ENCODE data around the gene TOM1L1. TPM values are rescaled to one million over a fixed set of nuclear protein-coding genes. Genes with fewer than 3 reads are reported as not detected.

The TOM1L1 gene
- total RNA-seq, 4 donors from 2014 or later = 40.2 to 54.6 (median 50.5) TPM

- Histone ChIP-seq H3K9me3 (peaks cover 3% of the 10 kb centered on the region), H3K4me1 (no peaks in the 10 kb centered on the region), H3K27me3 (no peaks in the 10 kb centered on the region), H3K4me3 (no peak overlapping the region), H3K27ac (no peak overlapping the region), H3K36me3 (peaks cover 33% of the 10 kb centered on the region)
- DNase-seq (ENCODE audit: low spot score in 2 of 2) = no peak
- TF ChIP-seq CTCF (IDR thresholded peaks at IDR 0.05) = no peak
- no peak for TF ChIP-seq EP300 (IDR thresholded peaks at IDR 0.05)
- TF ChIP-seq POLR2AphosphoS5 (IDR thresholded peaks at IDR 0.05) = no peak
- TF ChIP-seq POLR2A (IDR thresholded peaks at IDR 0.05) = no peak
Observed at GRCh38 chr17:54919425-54919824, 18.8 kb downstream of the TOM1L1 start.

DNA sequence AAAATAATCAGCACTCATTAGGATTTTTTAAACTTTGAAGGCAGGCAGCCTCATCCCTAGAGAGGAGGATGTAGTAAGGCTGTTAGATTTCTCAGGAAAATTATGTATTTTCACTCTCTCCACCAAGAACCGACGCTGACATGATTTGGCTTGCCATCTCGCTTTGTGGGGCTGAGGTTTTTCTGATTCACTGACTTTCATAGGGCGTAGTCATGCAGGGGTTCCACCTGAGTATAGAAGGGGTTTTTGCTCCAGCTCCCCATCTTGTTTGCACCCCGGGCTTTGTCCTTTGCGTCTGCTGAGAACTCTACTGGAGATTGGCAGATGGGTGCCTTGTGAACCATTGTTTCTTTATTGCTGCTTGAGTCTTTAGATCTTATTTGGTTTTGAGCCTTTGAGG lies 20.2 kb downstream of the TOM1L1 start:
- no peak for TF ChIP-seq CTCF (IDR thresholded peaks at IDR 0.05)
- no peak for TF ChIP-seq EP300 (IDR thresholded peaks at IDR 0.05)
- no peak for TF ChIP-seq POLR2A (IDR thresholded peaks at IDR 0.05)
- no peak for TF ChIP-seq POLR2AphosphoS5 (IDR thresholded peaks at IDR 0.05)
- Histone ChIP-seq H3K4me1 (no peaks in the 10 kb centered on the region), H3K9me3 (peaks cover 3% of the 10 kb centered on the region), H3K36me3 (peaks cover 23% of the 10 kb centered on the region), H3K27ac (no peak overlapping the region), H3K4me3 (no peak overlapping the region), H3K27me3 (no peaks in the 10 kb centered on the region)
- no peak for DNase-seq (ENCODE audit: low spot score in 2 of 2)
- WGBS = 89% methylated on average over 6 of the region's 6 CpGs

GRCh38 chr17:54924405-54924804 lies 23.8 kb downstream of the TOM1L1 start:
- H3K9me3 ChIP-seq = no peaks in the 10 kb centered on the region
- no peak for DNase-seq (ENCODE audit: low spot score in 2 of 2)
- H3K27me3 ChIP-seq = no peaks in the 10 kb centered on the region
- WGBS = 93% methylated on average over 5 of the region's 5 CpGs
- no peak overlapping the region for H3K27ac ChIP-seq
- peaks cover 9% of the 10 kb centered on the region for H3K36me3 ChIP-seq
- H3K4me3 ChIP-seq = no peak overlapping the region
- TF ChIP-seq CTCF (IDR thresholded peaks at IDR 0.05) (no peak), POLR2AphosphoS5 (IDR thresholded peaks at IDR 0.05) (no peak), POLR2A (IDR thresholded peaks at IDR 0.05) (no peak), EP300 (IDR thresholded peaks at IDR 0.05) (no peak)
- no peaks in the 10 kb centered on the region for H3K4me1 ChIP-seq

GRCh38 chr17:54927525-54927924 lies 26.9 kb downstream of the TOM1L1 start:
- no peaks in the 10 kb centered on the region for H3K4me1 ChIP-seq
- no peaks in the 10 kb centered on the region for H3K9me3 ChIP-seq
- no peak overlapping the region for H3K27ac ChIP-seq
- H3K27me3 ChIP-seq = no peaks in the 10 kb centered on the region
- no peak overlapping the region for H3K4me3 ChIP-seq
- no peak for DNase-seq (ENCODE audit: low spot score in 2 of 2)
- H3K36me3 ChIP-seq = peaks cover 14% of the 10 kb centered on the region
- 77% methylated on average over 3 of the region's 3 CpGs for WGBS
- TF ChIP-seq CTCF (IDR thresholded peaks at IDR 0.05) = no peak
- no peak for TF ChIP-seq POLR2A (IDR thresholded peaks at IDR 0.05)

- H3K27ac ChIP-seq = no peak overlapping the region
- H3K9me3 ChIP-seq = no peaks in the 10 kb centered on the region
- DNase-seq (ENCODE audit: low spot score in 2 of 2) = no peak
- H3K36me3 ChIP-seq = peaks cover 35% of the 10 kb centered on the region
- H3K27me3 ChIP-seq = no peaks in the 10 kb centered on the region
- H3K4me3 ChIP-seq = no peak overlapping the region
- WGBS = 0% methylated on average over 1 of the region's 1 CpG
- TF ChIP-seq CTCF (IDR thresholded peaks at IDR 0.05) = no peak
- no peak for TF ChIP-seq POLR2A (IDR thresholded peaks at IDR 0.05)
- no peak for TF ChIP-seq POLR2AphosphoS5 (IDR thresholded peaks at IDR 0.05)
- no peak for TF ChIP-seq EP300 (IDR thresholded peaks at IDR 0.05)
- H3K4me1 ChIP-seq = no peaks in the 10 kb centered on the region
Observed at GRCh38 chr17:54932711-54933110, 32.1 kb downstream of the TOM1L1 start.
